T-helper 1 cell treated with Interleukin-12 subunit alpha and Interleukin-12 subunit beta and Interleukin-4 antibody, amounts not matched to agents 30 μg/mL and 1 μg/mL, for 36 hours (primary cell): ENCODE measurements around the gene FABP6.

Experiments
- H3K27ac Mint-ChIP-seq: one replicate; pipeline ENCODE4 v1.8.0; 2021; ENCODE audit warnings: mild to moderate bottlenecking, mixed read lengths
- H3K27me3 Mint-ChIP-seq: one replicate; pipeline ENCODE4 v1.8.0; 2021; ENCODE audit warnings: low read depth, mixed read lengths
- H3K36me3 Mint-ChIP-seq: one replicate; pipeline ENCODE4 v1.8.0; 2021; ENCODE audit warnings: low read depth, mixed read lengths
- H3K4me1 Mint-ChIP-seq: one replicate; pipeline ENCODE4 v1.8.0; 2021; ENCODE audit warnings: low read depth, mixed read lengths
- H3K4me3 Mint-ChIP-seq: one replicate; pipeline ENCODE4 v1.8.0; 2021; ENCODE audit warnings: mild to moderate bottlenecking, moderate library complexity, mixed read lengths
- H3K9me3 Mint-ChIP-seq: one replicate; pipeline ENCODE4 v1.8.0; 2021; ENCODE audit warnings: mixed read lengths

Gene FABP6

DNA sequence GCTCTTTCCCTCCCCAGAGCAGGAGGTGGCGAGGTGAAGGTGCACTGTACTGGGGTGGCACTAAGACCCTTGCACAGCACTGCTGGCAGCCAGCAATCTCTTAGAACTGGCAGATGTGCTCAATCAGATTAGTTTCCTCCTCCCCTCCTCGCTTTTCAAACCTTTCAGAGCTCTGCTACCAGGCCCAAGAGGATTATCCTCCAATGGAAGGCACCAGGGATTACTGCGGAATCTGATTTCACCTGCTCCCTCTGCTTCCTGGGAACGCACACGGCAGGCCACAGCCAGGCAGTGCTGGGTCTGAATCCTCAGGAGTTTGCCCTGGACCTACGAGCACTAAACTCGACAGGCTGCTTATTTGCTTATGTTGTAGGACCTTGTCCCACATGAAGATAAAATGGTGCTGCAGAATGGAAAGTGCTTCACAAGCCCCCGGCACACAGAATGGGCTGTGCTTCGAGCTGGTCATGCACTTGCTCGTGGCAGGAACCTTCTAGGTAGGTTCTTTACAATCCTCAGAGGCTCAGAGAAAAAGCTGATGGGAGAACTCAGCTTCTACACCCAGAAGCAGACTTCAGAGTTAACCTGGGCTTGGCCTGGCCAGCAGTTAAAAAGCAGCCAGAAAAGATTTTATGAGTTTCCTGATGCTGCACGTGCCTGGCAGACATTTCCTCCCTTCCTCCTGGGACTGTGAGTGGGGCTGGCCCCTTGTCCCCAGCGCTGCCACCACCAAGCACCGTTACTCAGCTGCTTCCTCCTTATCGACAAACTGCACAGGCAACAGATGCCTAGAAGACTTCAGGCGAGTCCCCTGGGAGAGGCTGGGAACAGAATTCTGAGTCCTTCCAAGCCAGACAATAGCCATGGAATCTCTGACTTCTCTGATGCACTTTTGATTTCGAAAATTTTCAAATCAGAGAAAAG lies 33.1 kb downstream of the FABP6 start:
- Mint-ChIP-seq H3K4me1 (no peaks in the 10 kb centered on the region), H3K27ac (no peak overlapping the region), H3K36me3 (no peaks in the 10 kb centered on the region), H3K4me3 (no peak overlapping the region), H3K9me3 (no peaks in the 10 kb centered on the region), H3K27me3 (peaks cover 5% of the 10 kb centered on the region)

DNA sequence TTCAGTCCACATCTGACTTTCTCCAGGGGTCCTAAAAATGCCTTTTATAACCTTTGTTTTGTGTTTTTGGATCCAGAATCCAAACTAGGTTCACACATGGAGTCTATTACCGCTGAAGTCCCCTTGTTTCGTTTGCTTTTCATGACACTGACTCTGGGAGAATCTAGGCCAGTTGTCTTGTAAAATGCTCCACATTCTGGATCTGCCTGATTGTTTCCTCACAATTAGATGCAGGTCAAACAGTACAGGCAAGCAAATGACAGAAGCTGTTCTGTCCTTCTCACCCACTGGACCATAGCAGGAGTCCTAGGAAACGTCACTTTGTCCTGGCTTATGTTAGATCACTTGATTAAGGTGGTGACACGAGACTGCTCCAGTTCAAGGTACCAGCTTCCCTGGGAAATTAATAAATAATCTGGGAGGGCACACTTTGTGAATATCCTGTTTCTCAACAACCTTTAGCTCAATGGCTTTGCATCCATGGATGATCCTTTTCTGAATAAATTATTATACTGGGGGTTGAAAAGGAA lies 34.1 kb downstream of the FABP6 start:
- peaks cover 5% of the 10 kb centered on the region for H3K27me3 Mint-ChIP-seq
- H3K4me1 Mint-ChIP-seq = no peaks in the 10 kb centered on the region
- H3K4me3 Mint-ChIP-seq = no peak overlapping the region
- H3K9me3 Mint-ChIP-seq = no peaks in the 10 kb centered on the region
- no peaks in the 10 kb centered on the region for H3K36me3 Mint-ChIP-seq
- no peak overlapping the region for H3K27ac Mint-ChIP-seq

DNA sequence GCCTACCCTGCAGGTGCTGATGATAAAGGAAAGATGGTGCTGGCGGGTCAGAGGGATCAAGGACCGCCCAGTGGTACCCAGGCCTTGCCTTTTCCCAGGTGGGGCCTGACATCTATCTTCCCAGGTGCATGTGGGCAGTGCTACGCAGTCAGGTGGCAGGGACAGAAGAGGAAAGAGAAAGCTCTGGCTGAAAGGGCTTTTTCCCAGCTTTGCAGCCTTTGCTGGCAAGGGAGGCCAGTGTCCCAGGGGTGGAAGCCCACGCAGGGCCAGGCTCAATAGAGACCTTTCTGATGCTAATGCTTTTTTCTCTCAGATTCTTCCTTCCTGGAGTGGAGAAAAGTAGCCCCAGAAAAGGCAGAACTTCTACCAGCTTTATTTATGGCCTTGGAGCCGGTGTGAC lies 36.7 kb downstream of the FABP6 start:
- no peak overlapping the region for H3K27ac Mint-ChIP-seq
- no peaks in the 10 kb centered on the region for H3K4me1 Mint-ChIP-seq
- H3K4me3 Mint-ChIP-seq = no peak overlapping the region
- H3K9me3 Mint-ChIP-seq = no peaks in the 10 kb centered on the region
- H3K27me3 Mint-ChIP-seq = peaks cover 5% of the 10 kb centered on the region
- no peaks in the 10 kb centered on the region for H3K36me3 Mint-ChIP-seq

DNA sequence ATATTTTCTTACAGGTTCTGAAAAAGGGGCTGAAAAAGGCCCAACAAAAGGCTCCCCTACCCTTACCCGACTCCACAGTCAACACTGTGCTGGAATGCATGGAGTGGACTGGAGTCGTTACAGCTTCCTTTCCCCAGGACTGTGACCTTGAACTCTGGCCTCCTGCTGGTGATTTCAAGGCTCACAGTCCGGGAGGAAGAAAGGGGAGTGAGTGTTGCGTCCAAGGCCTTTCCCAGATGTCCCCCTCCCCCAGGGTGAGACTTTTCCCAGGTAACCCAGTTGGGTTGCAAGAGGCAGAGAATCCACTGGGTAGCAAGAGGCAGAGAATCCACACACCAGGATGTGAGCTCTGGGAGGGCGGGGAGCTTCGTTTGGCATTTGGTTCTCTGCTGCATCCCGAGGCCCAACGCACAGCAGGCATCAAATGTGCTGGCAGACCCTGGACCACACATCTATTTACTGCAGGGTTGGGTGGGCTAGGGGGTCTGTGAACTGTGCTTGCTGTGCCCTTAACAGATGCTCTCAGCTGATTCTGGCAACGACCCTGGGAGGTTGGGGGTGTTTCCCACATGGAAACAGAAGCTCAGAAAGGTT lies 37.5 kb downstream of the FABP6 start:
- Mint-ChIP-seq H3K4me1 (no peaks in the 10 kb centered on the region), H3K36me3 (no peaks in the 10 kb centered on the region), H3K27ac (no peak overlapping the region), H3K9me3 (no peaks in the 10 kb centered on the region), H3K4me3 (no peak overlapping the region), H3K27me3 (peaks cover 5% of the 10 kb centered on the region)

DNA sequence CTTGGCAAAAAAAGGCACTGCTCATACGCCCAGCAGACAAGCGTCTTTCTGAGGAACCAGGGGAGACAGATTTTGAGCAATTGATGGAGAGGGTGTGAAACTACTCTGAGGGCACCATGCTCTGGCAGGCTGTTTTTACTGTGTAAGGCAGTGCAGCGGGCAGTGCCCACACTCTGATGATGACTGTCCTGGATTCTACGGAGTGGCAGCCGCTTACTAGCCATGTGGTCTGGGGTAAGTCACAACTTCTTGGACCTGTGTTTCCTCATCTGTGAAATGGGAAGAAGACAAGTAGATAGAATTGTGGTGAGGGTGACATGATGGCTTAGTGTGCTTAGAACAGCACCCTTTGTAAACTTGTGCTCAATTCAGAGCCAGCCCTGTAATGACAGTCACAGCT lies 38.8 kb downstream of the FABP6 start:
- peaks cover 5% of the 10 kb centered on the region for H3K27me3 Mint-ChIP-seq
- no peaks in the 10 kb centered on the region for H3K4me1 Mint-ChIP-seq
- no peak overlapping the region for H3K4me3 Mint-ChIP-seq
- H3K36me3 Mint-ChIP-seq = no peaks in the 10 kb centered on the region
- no peaks in the 10 kb centered on the region for H3K9me3 Mint-ChIP-seq
- no peak overlapping the region for H3K27ac Mint-ChIP-seq

DNA sequence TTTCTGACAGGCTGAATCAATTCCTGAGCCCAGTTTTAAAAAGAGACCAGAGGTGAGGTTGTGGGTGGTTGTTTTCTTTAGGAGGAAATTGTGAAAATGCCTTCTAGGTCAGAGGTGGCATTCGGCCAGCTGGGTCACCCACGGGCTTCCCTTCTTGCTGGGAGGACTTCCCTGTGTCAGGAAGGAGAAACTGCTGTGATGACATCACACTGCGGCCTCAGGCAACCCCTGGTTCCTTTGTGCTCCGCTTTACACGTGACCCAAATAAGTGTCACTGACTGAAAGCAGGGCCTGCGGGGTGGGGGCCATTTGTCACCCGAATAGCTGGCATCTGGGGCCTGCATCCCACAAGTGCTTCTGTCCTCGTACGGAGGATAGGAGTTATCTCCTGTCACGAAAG lies 39.7 kb downstream of the FABP6 start:
- H3K27me3 Mint-ChIP-seq = no peaks in the 10 kb centered on the region
- H3K4me3 Mint-ChIP-seq = no peak overlapping the region
- H3K27ac Mint-ChIP-seq = no peak overlapping the region
- H3K9me3 Mint-ChIP-seq = no peaks in the 10 kb centered on the region
- H3K4me1 Mint-ChIP-seq = no peaks in the 10 kb centered on the region
- no peaks in the 10 kb centered on the region for H3K36me3 Mint-ChIP-seq

DNA sequence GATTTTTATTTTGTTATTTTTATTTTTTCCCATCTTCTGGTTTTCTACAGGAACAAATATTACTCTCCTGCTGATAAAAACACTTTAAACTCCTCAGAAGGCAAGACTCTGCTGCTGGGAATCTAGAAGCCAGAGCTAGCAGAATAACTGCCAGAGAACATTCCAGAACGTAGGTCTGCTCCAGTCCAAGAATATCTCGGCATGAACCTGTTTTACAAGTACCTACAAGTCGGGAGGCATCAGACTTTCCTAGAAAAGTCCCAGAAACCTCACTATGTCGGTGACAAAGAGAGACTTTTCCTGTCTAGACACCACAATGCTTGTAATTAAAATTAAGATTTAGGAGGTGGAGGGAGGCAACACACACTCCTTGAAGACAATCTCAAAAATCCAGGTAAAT lies 41.4 kb downstream of the FABP6 start:
- Mint-ChIP-seq H3K9me3 (no peaks in the 10 kb centered on the region), H3K4me3 (no peak overlapping the region), H3K27ac (no peak overlapping the region), H3K27me3 (peaks cover 3% of the 10 kb centered on the region), H3K4me1 (no peaks in the 10 kb centered on the region), H3K36me3 (no peaks in the 10 kb centered on the region)

DNA sequence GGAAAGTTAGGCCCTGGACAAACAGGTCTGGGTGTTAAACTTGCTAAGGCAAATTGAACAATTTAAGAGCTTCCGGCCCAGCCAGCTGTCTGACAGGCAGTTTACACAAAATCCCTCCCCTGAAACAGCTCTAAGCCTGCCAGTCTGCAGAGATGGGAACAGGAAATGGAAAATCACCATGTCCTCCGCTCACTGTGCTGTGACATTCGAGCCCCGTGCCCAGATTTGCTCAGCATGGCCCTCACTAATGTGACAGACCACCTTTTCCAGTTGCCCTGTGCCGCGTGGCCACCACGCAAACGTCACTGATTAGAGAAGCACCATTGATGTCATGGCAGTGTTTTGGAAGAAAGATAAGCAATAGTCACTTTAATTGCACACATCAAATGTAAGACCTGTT lies 42.1 kb downstream of the FABP6 start:
- H3K27me3 Mint-ChIP-seq = peaks cover 3% of the 10 kb centered on the region
- H3K27ac Mint-ChIP-seq = no peak overlapping the region
- H3K36me3 Mint-ChIP-seq = no peaks in the 10 kb centered on the region
- H3K4me1 Mint-ChIP-seq = no peaks in the 10 kb centered on the region
- H3K4me3 Mint-ChIP-seq = no peak overlapping the region
- H3K9me3 Mint-ChIP-seq = no peaks in the 10 kb centered on the region

DNA sequence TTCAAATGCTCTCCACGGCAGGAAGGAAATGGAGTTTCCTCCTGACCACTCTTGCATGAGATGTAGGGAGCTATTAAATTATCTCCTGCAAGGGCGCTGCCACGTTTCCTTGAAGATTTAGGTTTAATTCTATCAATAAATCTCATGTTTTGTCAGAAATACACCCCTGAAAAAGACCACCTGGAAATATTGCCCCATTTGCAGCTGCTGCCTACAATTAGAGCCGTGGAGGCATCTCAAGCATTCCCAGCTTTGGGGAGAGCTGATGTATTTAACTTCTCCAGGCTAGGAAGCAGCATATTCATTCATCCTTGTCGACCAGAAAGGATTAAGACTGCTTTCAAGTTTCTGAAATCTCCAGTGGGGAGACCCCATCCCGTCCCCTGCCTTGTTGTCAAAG lies 42.5 kb downstream of the FABP6 start:
- H3K27ac Mint-ChIP-seq = no peak overlapping the region
- no peaks in the 10 kb centered on the region for H3K4me1 Mint-ChIP-seq
- H3K4me3 Mint-ChIP-seq = no peak overlapping the region
- no peaks in the 10 kb centered on the region for H3K36me3 Mint-ChIP-seq
- no peaks in the 10 kb centered on the region for H3K9me3 Mint-ChIP-seq
- H3K27me3 Mint-ChIP-seq = peaks cover 3% of the 10 kb centered on the region

DNA sequence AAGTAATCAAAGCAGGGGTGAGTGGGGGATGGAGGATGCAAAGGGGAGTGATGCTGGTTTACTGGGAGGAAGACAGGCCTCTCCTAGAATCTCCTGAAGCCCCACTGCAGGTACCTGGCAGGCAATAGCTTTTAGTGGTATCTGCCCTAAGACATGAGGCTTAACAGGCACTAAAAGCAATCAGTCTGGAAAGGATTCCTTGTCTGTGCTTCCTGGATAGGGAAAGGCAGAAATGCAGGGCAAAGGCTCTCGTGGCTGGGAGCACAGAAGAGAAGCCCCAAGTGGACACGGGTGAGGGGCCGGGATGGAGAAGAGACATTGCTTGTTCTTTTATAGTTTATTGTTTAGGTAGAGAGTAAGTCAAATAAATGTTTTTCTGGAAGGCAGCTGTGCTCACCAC lies 43.0 kb downstream of the FABP6 start:
- Mint-ChIP-seq H3K36me3 (no peaks in the 10 kb centered on the region), H3K4me1 (no peaks in the 10 kb centered on the region), H3K27me3 (peaks cover 3% of the 10 kb centered on the region), H3K9me3 (no peaks in the 10 kb centered on the region), H3K27ac (no peak overlapping the region), H3K4me3 (no peak overlapping the region)

DNA sequence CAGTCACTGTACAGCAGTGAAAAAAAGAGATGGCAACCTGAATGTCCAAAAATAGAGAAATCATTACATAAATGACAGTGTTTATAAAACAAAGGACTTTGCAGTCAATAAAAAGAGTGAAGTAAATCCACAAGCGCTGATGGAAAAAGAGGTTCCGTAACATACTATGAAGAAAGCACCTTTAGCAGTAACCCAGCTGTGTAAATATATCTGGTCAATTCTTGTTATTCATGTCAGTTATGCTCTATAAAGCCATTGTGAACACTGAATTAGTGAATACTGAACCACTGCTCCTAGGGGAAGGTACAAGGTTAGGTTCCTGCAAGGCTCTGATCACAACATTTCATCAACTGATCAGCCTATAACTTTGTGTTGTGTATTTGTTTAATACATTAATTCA lies 43.6 kb downstream of the FABP6 start:
- Mint-ChIP-seq H3K27me3 (peaks cover 3% of the 10 kb centered on the region), H3K9me3 (no peaks in the 10 kb centered on the region), H3K36me3 (no peaks in the 10 kb centered on the region), H3K4me3 (no peak overlapping the region), H3K27ac (no peak overlapping the region), H3K4me1 (no peaks in the 10 kb centered on the region)

DNA sequence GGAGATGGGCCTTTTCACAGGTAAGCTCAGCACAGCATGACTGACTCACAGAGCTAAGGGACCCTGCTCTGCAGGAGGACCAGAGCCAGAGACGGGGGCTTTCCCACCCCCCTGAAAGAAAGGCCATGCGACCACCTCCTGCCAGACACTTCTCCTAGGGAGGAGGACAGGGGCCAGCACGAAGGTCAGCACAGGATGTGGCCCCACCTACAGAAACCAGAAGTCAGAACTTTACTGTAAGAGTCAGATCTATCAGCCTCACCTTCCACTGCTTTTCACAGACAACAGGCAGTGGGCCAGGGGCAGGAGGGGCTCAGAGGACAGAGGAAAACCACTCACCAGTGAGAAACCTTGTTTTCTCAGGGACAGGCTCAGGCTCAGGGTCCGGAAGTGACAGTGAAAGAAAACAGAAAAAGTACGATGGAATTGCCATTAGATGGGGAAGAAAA lies 45.2 kb downstream of the FABP6 start:
- Mint-ChIP-seq H3K4me3 (no peak overlapping the region), H3K36me3 (no peaks in the 10 kb centered on the region), H3K4me1 (no peaks in the 10 kb centered on the region), H3K9me3 (no peaks in the 10 kb centered on the region), H3K27me3 (peaks cover 3% of the 10 kb centered on the region), H3K27ac (no peak overlapping the region)

DNA sequence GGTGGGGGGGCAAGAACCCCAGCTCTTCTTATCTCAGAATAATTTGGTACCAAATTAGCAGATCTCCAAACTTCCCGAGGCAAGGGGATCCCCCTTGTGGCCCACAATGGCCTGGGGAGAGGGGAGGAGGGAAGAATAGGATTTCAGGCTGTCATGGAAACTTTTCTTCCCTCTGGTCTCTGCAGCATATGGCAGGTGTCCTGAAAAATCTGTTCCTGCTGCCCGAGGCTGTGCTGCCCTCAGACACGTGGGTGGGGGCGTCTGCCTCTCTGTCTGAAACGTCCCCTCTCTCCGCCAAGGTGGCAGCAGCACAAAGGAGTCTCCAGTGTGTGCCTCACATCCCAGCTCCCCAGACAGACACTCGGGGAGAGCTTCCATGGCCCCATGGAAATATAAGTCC lies 49.0 kb downstream of the FABP6 start:
- Mint-ChIP-seq H3K4me1 (no peaks in the 10 kb centered on the region), H3K9me3 (no peaks in the 10 kb centered on the region), H3K4me3 (no peak overlapping the region), H3K27ac (no peak overlapping the region), H3K27me3 (peaks cover 3% of the 10 kb centered on the region), H3K36me3 (no peaks in the 10 kb centered on the region)

DNA sequence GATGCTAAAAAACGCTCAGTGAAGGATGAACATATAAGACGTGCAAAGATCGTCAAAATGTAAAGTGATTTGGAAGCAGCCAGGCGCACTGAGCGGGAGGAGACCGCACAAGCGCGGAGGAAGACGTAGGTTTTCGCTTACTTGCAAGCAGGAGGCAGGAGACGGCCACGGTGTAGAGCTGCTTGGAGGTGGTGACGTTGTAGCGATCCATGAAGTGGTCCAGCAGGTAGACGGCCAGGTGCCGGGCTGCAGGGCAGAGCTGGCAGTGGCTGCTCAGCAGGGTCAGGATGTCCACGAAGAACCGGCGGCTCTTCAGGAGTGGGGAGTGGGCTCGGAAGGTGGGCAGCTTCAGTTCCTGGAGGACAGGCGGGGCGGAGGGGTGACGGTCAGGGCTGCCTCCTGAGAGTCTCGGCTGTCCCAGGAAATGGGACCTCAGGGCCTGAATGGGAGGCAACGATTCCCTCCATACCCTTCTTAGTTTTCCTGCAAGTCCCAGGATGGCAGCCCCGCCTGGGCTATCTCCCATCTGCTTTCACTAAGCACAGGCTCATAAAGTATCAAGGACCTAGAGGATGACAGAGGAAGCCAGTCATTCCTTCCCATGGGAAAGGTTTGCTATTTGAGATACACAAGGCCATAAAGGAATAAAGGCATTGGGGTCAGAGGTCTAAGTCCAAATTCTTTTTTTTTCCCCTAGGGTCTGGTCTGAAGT lies 51.2 kb downstream of the FABP6 start:
- Mint-ChIP-seq H3K27ac (no peak overlapping the region), H3K27me3 (no peaks in the 10 kb centered on the region), H3K4me1 (no peaks in the 10 kb centered on the region), H3K36me3 (no peaks in the 10 kb centered on the region), H3K4me3 (no peak overlapping the region), H3K9me3 (no peaks in the 10 kb centered on the region)

DNA sequence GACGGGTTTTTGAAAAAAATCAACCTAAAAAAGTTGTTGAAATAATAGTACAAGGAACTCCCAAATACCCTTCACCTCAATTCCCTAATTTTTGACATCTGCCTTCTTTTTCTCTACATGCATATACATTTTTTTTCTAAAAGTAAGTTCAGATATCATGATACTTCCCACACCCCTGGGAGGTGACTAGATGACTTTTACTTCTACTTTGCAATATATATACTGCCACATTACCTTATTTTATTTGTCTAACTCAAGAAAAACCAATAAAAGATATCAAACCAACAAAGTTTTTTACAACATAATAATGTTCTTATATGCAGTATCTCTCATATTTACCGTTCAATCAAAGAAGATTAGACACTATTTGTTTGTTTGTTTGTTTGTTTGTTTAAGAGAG lies 52.0 kb downstream of the FABP6 start:
- Mint-ChIP-seq H3K27me3 (no peaks in the 10 kb centered on the region), H3K36me3 (no peaks in the 10 kb centered on the region), H3K4me1 (no peaks in the 10 kb centered on the region), H3K27ac (no peak overlapping the region), H3K9me3 (no peaks in the 10 kb centered on the region), H3K4me3 (no peak overlapping the region)
